Stimulated activated CD8-positive, alpha-beta memory T cell treated with anti-CD3 and anti-CD28 coated beads, Interleukin-15, amount 100 ng/mL, for 24 hours (primary cell): ENCODE results near the gene RPL29.

Source experiments
- DNase-seq: peaks from one replicate; pipeline ENCODE4 v3.0.0-alpha.2; 2020; ENCODE audit warnings: low read depth

The RPL29 gene

DNA sequence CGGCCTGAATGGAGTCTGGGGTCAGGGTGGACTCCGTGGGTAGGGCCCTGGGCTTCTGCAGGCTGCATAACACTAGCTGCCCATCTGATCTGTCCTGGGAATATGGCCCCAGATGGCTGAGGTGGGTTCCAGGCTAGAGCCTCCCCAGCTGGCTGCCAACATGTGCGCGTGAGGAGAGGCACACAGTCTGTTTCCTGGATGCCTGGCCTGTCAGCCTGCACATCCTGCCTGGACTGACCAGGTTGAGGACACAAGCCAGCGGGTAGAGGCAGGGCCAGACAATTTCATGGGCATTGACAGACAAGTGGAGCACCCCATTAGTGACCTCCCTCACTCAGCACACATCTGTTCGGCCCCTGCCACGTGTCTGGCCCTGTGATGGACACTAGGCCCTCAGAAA, 29.8 kb upstream of the RPL29 start:
- DNase-seq: no peak

DNA sequence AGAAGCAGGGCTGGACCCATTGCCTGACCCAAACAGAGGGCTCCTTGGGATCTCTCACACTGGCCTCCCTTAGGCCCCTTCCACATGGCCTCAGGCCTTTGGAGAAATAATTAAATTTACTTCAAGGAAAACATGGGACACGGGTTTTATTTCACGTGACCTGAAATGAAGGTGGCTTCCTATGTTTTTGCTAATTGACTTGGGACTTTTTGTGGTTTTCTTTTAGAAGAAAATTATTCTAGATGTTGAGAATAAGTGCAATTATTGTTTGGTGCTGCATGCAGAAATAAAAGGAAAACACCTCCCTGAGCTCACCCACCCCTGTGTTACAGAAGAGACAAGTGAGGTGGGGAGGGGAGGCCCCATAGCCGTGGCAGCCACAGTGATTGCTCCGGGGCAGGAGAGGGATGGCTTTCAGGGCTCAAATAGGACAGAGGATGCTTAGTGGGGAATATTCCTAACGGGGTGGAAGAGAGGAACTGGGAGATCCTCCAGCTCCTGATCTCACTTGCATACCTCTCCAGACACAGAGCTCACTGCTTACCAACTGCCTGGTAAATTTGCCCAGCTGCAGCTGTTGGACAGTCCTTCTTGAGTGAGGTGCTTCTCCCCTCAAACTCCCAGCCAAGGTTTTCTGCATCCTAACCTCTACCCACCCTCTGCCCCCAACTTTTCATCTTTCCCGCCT, 29.2 kb upstream of the RPL29 start:
- no peak for DNase-seq

- DNase-seq: no peak
Observed at GRCh38 chr3:52023860-52024764, 28.4 kb upstream of the RPL29 start.

DNA sequence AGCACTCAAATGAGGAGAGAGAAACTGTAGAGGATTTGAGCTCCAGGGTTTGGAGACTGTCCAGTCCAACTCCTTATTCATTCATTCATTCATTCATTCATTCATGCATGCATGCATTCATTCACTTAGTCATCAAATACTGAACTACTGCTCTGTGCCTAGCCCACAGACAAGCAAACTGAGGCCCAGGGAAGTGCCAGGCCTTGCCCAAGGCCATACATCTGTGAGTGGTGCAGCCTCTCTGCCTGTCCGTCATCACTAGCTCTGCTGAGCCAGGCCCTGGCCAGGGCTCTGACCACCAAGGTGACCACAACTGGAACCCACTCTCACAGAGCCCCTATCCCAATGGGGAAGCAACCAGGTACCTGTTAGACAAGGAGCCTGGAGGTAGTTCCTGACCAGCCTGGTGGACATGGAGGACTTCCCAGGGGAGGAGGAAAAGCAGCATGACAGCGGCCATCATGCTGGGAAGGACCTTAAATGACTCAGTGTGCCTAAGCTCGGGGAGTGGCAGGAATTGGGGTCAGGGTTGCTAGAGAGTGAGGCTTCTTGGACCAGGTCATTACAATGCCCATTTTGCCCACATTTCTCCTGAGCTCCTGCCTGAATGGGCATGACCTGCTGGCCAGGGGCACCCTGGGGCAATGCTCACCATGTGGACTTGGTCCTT, 27.5 kb upstream of the RPL29 start:
- DNase-seq: no peak

GRCh38 chr3:52022323-52023100, 26.8 kb upstream of the RPL29 start:
- DNase-seq: no peak

DNA sequence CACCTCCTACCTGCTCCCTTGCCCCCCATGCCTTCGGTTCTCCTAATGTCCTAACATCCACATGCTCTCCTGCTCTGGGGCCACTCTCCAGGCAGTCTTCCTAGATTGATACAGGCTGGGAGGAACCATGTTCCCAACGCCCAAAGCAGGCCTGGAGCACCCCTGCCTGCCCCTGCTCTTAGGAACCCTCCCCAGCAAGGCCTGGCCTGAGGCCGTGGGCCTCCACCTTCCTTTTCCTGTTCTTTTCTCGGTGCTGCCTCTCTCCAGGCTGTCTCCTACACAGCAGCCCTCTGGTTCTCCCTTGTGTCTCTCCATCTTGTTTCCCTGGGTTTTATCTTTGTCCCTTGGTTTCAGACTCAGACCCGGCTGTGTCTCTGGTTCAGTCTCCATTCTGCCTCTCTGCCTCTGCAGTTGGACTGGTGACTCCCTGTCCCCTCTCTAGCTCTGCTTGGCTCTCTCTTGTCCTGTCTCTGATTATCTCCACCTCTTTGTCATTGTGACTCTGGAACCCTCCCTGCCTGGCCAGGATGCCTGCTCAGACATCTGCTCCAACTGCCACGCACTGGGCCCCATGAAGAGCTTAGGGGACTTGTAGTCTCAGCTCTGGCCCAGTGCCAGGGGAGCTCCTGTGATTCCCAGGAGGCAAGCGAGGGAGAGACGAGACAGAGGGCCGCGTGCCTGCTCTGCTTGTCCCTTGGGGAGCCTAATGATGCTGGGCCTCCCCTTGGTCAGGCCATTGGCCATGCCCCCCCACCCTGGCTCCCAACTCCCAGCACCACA, 26.0 kb upstream of the RPL29 start:
- DNase-seq: no peak

GRCh38 chr3:52020796-52021195, 25.1 kb upstream of the RPL29 start:
- DNase-seq: no peak

GRCh38 chr3:52019352-52020080, 23.8 kb upstream of the RPL29 start:
- no peak for DNase-seq

DNA sequence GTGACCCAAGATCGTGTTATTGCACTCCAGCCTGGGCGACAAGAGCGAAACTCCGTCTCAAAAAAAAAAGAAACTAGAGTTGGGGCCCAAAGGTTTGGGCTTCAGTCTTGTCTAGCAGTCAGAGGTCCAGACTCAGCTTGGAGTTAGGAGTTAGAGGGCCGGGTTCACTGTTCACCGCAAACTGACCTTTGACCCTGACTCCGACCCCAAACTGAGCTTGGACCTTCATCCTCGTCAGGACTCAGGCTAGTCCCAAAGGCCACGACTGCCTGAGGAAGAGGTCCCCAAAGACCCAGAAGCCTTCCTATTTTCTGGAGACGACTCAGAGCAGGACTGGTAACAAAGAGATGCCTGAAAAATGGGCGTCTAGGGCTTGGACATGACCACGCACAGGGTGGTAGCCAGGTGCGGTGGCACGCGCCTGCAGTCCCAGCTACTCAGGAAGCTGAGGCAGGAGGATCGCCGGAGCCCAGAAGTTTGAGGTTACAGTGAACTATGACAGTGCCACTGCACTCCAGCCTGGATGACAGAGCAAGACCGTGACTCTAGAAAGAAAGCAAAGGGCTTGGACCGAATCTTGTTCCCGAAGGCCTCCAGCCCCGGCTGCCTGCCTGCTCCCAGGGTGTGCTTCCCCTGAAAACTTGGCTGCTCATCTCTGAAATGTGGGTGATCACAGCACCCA, 22.8 kb upstream of the RPL29 start:
- DNase-seq: no peak

GRCh38 chr3:52017586-52017985, 21.9 kb upstream of the RPL29 start:
- no peak for DNase-seq

GRCh38 chr3:52015438-52016228, 19.9 kb upstream of the RPL29 start:
- DNase-seq: no peak

GRCh38 chr3:52014613-52015012, 18.9 kb upstream of the RPL29 start:
- no peak for DNase-seq

DNA sequence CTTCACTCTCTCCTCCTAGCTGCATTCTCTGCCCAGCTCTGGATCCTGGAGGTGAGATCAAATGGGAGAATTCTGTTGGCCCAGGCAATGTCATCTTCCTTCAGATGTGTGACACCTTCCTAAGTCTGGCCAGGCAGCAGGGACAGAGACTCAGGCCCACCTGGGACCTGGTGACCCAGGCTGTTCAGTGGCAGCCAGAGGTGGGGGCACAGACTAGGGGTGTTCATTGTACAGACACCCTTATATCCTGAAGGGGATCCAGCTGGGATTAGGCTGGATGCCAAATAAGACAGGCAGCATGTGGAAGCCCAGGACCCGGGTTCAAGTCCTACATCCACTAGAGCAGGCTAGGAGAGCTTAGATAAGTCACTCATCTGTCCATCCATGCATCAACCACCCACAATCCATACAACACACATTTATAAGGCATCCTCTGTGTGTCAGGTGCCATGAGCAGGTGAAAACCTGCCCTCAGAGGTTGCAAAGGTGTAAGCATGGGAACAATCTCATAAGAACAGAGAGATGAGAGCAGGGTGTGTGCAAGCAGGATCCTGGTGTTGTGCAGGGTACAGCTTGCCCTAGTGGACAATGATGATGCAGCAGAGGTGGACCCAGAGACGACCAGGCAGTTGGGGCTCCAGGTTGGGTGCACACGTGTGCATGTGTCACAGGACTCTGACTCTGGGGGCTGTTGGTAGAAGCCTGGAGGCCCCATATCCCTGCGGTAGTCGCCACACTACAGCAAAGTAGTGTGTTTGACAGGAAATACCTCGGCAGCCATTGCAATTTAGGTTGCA, 18.3 kb upstream of the RPL29 start:
- DNase-seq: no peak

DNA sequence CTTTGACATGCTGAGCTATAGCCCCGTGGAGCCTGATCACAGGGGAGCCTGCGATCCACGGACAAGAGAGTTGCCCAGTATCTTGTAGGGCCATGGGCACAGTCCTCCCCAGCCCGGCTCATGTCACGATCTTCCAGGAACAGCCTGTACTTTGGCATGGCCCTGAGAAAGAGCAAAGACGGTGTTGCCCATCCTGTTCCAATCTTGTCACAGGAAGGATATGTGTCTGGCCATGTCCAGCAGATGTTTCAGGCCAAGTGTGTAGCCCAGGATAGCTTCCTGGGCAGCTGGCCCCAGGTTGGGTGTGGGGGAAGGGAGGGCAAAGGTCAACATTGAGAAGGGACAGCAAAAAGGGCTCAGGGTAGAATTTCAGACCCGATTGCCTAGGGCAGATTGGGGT, 17.0 kb upstream of the RPL29 start:
- DNase-seq: no peak

DNA sequence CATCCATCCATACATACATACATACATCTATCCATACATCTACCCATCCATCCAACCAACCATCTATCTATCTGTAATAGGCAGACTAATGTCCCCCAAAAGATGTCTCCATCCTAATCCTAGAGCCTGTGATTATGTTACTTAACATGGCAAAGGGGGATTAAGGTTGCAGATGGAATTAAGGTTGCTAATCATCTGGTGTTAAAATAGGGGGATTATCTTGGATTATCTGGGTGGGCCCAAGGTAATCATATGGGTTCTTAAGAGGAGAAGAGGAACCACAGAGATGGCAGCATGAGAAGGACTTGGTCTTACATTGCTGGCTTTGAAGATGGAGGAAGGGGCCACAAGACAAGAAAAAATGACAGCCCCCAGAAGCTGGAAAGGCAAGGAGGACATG, 14.7 kb upstream of the RPL29 start:
- DNase-seq: no peak

GRCh38 chr3:52007291-52007690, 11.6 kb upstream of the RPL29 start:
- no peak for DNase-seq

DNA sequence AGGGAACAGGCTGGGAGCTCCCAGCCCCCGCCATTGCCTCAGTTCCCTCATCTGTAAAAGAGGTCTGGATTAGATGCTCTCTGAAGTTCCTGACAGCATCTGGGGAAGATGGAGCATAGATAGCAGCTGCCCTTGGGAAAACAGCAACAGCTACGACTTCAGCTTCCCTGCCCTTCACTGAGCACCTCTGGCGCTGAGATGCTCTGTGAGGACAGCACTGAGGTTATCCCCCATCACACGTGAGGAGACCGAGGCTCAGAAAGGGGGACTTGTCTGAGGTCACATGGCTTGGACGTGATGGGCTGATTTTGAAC, 11.1 kb upstream of the RPL29 start:
- no peak for DNase-seq

GRCh38 chr3:52006017-52006819, 10.5 kb upstream of the RPL29 start:
- no peak for DNase-seq
